OCI-LY7 (cell line): ENCODE results near the gene OVCA2. TPM values are rescaled to one million over a fixed set of nuclear protein-coding genes. Genes with fewer than 3 reads are reported as not detected.

Source experiments
- BruUV-seq: library from RNA; stranded (reverse); fragments of 400-500 nt; replicated peaks from 2 replicates; lab custom pipeline; 2021; lab: Mats Ljungman, UMichigan
- CTCF ChIA-PET: fragments of 300-600 bp; sonication (Branson Sonifier 250); formaldehyde crosslinking; loops from one replicate; lab custom pipeline; 2022; ENCODE audit warnings: antibody characterized with exemption; ENCODE audit not compliant: unreplicated experiment; lab: Charles Lee
- POLR2A ChIA-PET: fragments of 300-600 bp; sonication (Branson Sonifier 250); formaldehyde crosslinking; loops from one replicate; lab custom pipeline; 2022; ENCODE audit warnings: antibody characterized with exemption; lab: Charles Lee
- DNase-seq: peaks from one replicate; pipeline ENCODE4 v3.0.0-alpha.2; 2015; ENCODE audit warnings: low spot score
- H2AFZ ChIP-seq: fragments of 200-600 bp; sonication (generic), shearing (Covaris generic); 2 replicates; pipeline ENCODE4 v1.6.1; 2014; ENCODE audit warnings: mild to moderate bottlenecking, antibody characterized with exemption, low read length, moderate library complexity
- H3K27ac ChIP-seq: fragments of 200-600 bp; sonication (generic); 2 replicates; pipeline ENCODE4 v1.5.1; 2014; ENCODE audit warnings: mixed run types, low read depth, mild to moderate bottlenecking, moderate library complexity, low read length, inconsistent platforms; ENCODE audit not compliant: poor library complexity, severe bottlenecking
- H3K36me3 ChIP-seq: fragments of 200-600 bp; sonication (generic); 2 replicates; pipeline ENCODE4 v1.6.1; 2014; ENCODE audit warnings: mild to moderate bottlenecking, antibody characterized with exemption, low read length, moderate library complexity, mixed read lengths; ENCODE audit not compliant: insufficient read depth
- H3K4me1 ChIP-seq: fragments of 200-600 bp; sonication (generic); 2 replicates; pipeline ENCODE4 v1.5.1; 2014; ENCODE audit warnings: mild to moderate bottlenecking, low read length; ENCODE audit not compliant: insufficient read depth, poor library complexity, severe bottlenecking
- H3K4me2 ChIP-seq: fragments of 200-600 bp; sonication (generic); 2 replicates; pipeline ENCODE4 v1.6.1; 2014; ENCODE audit warnings: mild to moderate bottlenecking, low read length
- H3K4me3 ChIP-seq: fragments of 200-600 bp; sonication (generic); 2 replicates; pipeline ENCODE4 v1.5.1; 2014; ENCODE audit warnings: mild to moderate bottlenecking, low read depth, low read length; ENCODE audit not compliant: poor library complexity, severe bottlenecking
- H3K79me2 ChIP-seq: fragments of 200-600 bp; sonication (generic); 2 replicates; pipeline ENCODE4 v1.6.1; 2016; ENCODE audit warnings: low read depth, mild to moderate bottlenecking, low read length, moderate library complexity, mixed read lengths; ENCODE audit not compliant: insufficient read depth
- H3K9me2 ChIP-seq: fragments of 200-600 bp; sonication (generic); 2 replicates; pipeline ENCODE4 v1.6.1; 2016; ENCODE audit warnings: mild to moderate bottlenecking, low read length, mixed read lengths; ENCODE audit not compliant: insufficient read depth
- H3K9me3 ChIP-seq: fragments of 200-600 bp; sonication (generic); 2 replicates; pipeline ENCODE4 v1.6.1; 2014; ENCODE audit warnings: mild to moderate bottlenecking, mixed run types, low read length, mixed read lengths
- H4K20me1 ChIP-seq: fragments of 200-600 bp; sonication (generic); 2 replicates; pipeline ENCODE4 v1.6.1; 2014; ENCODE audit warnings: mild to moderate bottlenecking, antibody characterized with exemption, low read length, moderate library complexity, mixed read lengths; ENCODE audit not compliant: insufficient read depth
- CTCF ChIP-seq: fragments of 200-600 bp; sonication (generic); conservative IDR thresholded peaks from 2 replicates; pipeline ENCODE4 v1.5.1; 2014; ENCODE audit warnings: mild to moderate bottlenecking, antibody characterized with exemption, low read length, moderate library complexity, mixed read lengths
- EZH2phosphoT487 ChIP-seq: fragments of 200-600 bp; sonication (generic); IDR thresholded peaks from 2 replicates; pipeline ENCODE4 v1.6.1; 2018; ENCODE audit warnings: low read depth, borderline replicate concordance, mild to moderate bottlenecking, mixed run types, antibody characterized with exemption, low read length, moderate library complexity, mixed read lengths
- intact Hi-C: fragments of 100-400 bp; cut with micrococcal nuclease; formaldehyde crosslinking; loops from one replicate; pipeline ENCODE4 v1.10.0; 2022; ENCODE audit not compliant: unreplicated experiment
- total RNA-seq, 2 experiments: library from RNA; depleted of rRNA in 1 of 2; stranded (reverse); fragments of >200 nt in 1 of 2; shearing (Covaris generic) in 1 of 2; gene quantifications; 2 replicates each; pipeline ENCODE4 v1.2.3, GENCODE V29; 2014 to 2022

The OVCA2 gene
- total RNA-seq, 2 experiments from 2014 or later: 21.9 to 24.0 TPM

GRCh38 chr17:2047590-2047989 is 5.8 kb downstream of the OVCA2 start:
- H4K20me1 ChIP-seq: no peaks in the 10 kb centered on the region
- no peak overlapping the region for H3K4me3 ChIP-seq
- H3K9me2 ChIP-seq: no peaks in the 10 kb centered on the region
- BruUV-seq: no TSS peak
- no peak overlapping the region for H3K4me2 ChIP-seq
- no peaks in the 10 kb centered on the region for H3K9me3 ChIP-seq
- peaks cover 2% of the 10 kb centered on the region; the same call in 1 of the 2 replicates for H3K79me2 ChIP-seq
- DNase-seq: no peak
- H3K36me3 ChIP-seq: peaks cover 22% of the 10 kb centered on the region; the same call in 1 of the 2 replicates
- no peak overlapping the region for H2AFZ ChIP-seq
- ChIA-PET CTCF (no interaction called here), POLR2A (no interaction called here)
- intact Hi-C loops: no loop called here
- no peak overlapping the region for H3K27ac ChIP-seq
- no peak for TF ChIP-seq CTCF
- no peak for TF ChIP-seq EZH2phosphoT487
- peaks cover 13% of the 10 kb centered on the region for H3K4me1 ChIP-seq

- TF ChIP-seq CTCF: no peak
- TF ChIP-seq EZH2phosphoT487: no peak
- H3K4me3 ChIP-seq: no peak overlapping the region
- no TSS peak for BruUV-seq
- H4K20me1 ChIP-seq: no peaks in the 10 kb centered on the region
- ChIA-PET POLR2A (no interaction called here), CTCF (no interaction called here)
- no peak overlapping the region for H2AFZ ChIP-seq
- intact Hi-C loops: no loop called here
- no peaks in the 10 kb centered on the region for H3K79me2 ChIP-seq
- H3K9me2 ChIP-seq: no peaks in the 10 kb centered on the region
- H3K4me1 ChIP-seq: peaks cover 10% of the 10 kb centered on the region
- no peak overlapping the region for H3K4me2 ChIP-seq
- no peak overlapping the region for H3K27ac ChIP-seq
- no peaks in the 10 kb centered on the region for H3K9me3 ChIP-seq
- no peak for DNase-seq
- H3K36me3 ChIP-seq: peaks cover 11% of the 10 kb centered on the region; the same call in 1 of the 2 replicates
Observed at GRCh38 chr17:2048805-2049204, 7.0 kb downstream of the OVCA2 start.
